Activated T-helper 1 cell treated with anti-CD3 and anti-CD28 coated beads, Interleukin-12 subunit alpha, Interleukin-12 subunit beta, Interleukin-2, Interleukin-4 antibody, amounts not matched to agents 30 ng/mL and 10 ng/mL and 1 ng/mL, durations not matched to agents 14 hours and 24 hours and 36 hours (primary cell): Measurements from ENCODE around the gene TSFM. TPM values are rescaled to one million over a fixed set of nuclear protein-coding genes. Genes with fewer than 3 reads are reported as not detected.
A peak's percentile ranks its signal among the peaks of the same experiment; 100 is the strongest.

Source experiments
- DNase-seq: peaks from one replicate; pipeline ENCODE4 v3.0.0; 2021; ENCODE audit warnings: low spot score
- H3K27ac Mint-ChIP-seq: one replicate; pipeline ENCODE4 v1.8.0; 2021; ENCODE audit warnings: mild to moderate bottlenecking, mixed read lengths
- H3K27me3 Mint-ChIP-seq: one replicate; pipeline ENCODE4 v1.8.0; 2022; ENCODE audit warnings: mild to moderate bottlenecking, moderate library complexity, mixed read lengths; ENCODE audit not compliant: insufficient read depth
- H3K36me3 Mint-ChIP-seq: one replicate; pipeline ENCODE4 v1.8.0; 2021; ENCODE audit warnings: low read depth, mixed read lengths
- H3K4me1 Mint-ChIP-seq: one replicate; pipeline ENCODE4 v1.8.0; 2021; ENCODE audit warnings: low read depth, mixed read lengths
- H3K4me3 Mint-ChIP-seq: one replicate; pipeline ENCODE4 v1.8.0; 2021; ENCODE audit warnings: mild to moderate bottlenecking, moderate library complexity, mixed read lengths
- H3K9me3 Mint-ChIP-seq: one replicate; pipeline ENCODE4 v1.8.0; 2021; ENCODE audit warnings: mixed read lengths
- intact Hi-C: fragments of 100-400 bp; cut with micrococcal nuclease; formaldehyde crosslinking; loops from one replicate; pipeline ENCODE4 v1.15.1; 2024
- total RNA-seq: library from RNA; stranded (reverse); gene quantifications from 2 replicates; pipeline ENCODE4 v1.2.3, GENCODE V29; 2022

Gene TSFM
- total RNA-seq, 1 donor from 2014 or later = 63.5 TPM

DNA sequence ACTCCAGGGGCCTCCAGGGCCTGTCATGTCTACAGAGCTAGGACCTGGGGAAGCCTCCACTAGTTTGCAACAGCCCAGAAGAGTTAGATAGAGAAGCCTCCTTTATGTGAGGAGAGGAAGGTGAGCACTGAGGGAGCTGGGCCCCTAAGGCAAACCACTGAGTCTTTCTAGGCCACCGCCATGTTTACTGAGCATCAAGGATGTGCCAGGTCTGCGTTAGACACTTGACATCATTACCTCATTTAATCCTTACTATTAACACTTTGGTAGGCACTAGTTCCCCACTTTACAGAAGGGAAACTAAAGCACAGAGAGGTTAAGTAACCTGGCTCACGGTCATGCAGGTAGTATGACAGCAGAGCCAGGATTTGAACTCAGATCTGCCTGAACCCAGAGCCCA lies 51.1 kb downstream of the TSFM start:
- H3K4me3 Mint-ChIP-seq = peak overlapping the region; percentile 33

DNA sequence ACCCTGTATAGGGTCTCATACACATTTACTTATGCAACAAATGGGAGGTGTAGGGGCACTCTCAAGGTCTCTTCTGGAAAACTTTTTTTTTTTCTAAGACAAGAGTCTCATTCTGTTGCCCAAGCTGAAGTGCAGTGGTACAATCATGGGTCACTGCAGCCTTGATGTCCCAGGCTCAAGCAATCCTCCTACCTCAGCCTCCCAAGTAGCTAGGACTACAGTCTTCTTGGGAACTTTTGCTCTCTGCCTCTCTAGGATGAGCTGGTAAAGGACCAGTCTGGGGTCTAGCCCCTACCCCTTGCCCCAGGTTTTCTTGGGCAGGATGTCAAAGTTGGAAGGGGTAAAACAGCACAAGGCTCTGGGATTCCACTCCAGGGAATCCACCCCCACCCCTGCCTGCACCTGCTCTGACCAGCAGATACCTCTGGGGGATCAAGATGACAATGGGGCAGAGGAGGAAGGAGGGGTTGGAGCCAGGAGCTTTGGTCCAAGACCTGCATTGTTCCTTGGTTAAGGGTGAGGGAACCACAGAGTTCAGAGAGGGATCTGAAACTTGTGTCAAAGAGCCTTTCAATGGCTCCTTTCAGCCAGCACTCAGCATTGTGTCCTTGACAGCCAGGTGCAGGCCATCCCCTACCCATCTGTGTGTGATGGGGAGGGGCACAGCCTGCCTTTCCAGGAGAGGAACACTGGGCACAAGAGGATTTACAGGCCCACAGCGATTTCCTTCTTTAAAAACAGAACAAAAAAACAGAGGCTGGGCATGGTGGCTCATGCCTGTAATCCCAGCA lies 51.7 kb downstream of the TSFM start:
- Mint-ChIP-seq H3K4me3 (no peak overlapping the region), H3K9me3 (no peaks in the 10 kb centered on the region), H3K27ac (no peak overlapping the region), H3K4me1 (peaks cover 67% of the 10 kb centered on the region), H3K27me3 (no peaks in the 10 kb centered on the region), H3K36me3 (peaks cover 5% of the 10 kb centered on the region)
- no peak for DNase-seq
- intact Hi-C loops = no loop called here

More for the DNA sequence above, 51.1 kb downstream of the TSFM start:
- no peak for DNase-seq
- no peaks in the 10 kb centered on the region for H3K27me3 Mint-ChIP-seq
- peaks cover 7% of the 10 kb centered on the region for H3K36me3 Mint-ChIP-seq
- H3K9me3 Mint-ChIP-seq = no peaks in the 10 kb centered on the region
- peak overlapping the region; percentile 44 for H3K27ac Mint-ChIP-seq
- intact Hi-C loops = no loop called here
- peaks cover 61% of the 10 kb centered on the region for H3K4me1 Mint-ChIP-seq

DNA sequence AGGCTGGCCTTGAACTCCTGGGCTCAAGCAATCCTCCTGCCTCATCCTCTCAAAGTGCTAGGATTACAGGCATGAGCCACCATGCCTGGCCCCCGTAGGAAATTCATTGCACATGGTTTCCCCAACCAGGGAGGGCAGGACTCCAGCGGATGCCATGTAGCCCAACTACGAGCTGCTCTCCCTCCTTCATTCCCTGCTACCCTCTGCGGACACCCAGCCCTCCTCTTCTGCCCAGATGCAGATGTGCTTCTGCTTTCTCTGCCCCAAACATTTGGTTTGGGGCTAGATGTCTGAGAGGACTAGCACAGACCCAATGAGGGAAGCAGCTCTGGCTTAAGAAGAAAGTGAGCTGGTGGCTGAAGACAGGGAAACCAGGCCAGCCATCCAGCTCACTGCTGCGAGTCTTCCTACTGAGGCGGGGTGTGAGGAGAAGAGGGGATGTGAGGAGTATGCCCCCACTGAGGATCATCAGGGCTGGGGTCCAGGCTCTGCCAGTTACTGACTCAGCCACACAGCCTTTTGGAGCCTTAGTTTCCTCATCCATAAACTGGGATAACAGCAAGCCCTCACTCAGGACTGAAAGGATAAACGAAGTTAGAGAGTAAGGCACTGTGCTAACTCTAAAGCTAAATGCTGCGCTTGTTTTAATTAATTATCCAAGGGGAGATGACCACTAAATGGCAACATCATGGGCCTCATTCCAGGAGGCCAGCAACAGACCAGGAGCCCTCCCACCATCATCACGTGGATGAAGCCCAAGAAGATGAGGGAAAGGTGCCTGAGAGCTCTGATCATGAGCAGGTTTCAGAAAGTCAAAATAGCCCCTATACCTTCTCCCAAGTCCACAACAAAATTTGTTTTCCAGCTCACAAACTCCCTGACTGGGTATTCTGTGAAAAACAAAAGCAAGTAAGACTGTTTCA lies 53.0 kb downstream of the TSFM start:
- Mint-ChIP-seq H3K36me3 (peaks cover 5% of the 10 kb centered on the region), H3K4me1 (peaks cover 79% of the 10 kb centered on the region), H3K27me3 (no peaks in the 10 kb centered on the region), H3K9me3 (no peaks in the 10 kb centered on the region), H3K27ac (peak overlapping the region; percentile 87), H3K4me3 (peak overlapping the region; percentile 47)
- DNase-seq = no peak
- intact Hi-C loops = no loop called here

DNA sequence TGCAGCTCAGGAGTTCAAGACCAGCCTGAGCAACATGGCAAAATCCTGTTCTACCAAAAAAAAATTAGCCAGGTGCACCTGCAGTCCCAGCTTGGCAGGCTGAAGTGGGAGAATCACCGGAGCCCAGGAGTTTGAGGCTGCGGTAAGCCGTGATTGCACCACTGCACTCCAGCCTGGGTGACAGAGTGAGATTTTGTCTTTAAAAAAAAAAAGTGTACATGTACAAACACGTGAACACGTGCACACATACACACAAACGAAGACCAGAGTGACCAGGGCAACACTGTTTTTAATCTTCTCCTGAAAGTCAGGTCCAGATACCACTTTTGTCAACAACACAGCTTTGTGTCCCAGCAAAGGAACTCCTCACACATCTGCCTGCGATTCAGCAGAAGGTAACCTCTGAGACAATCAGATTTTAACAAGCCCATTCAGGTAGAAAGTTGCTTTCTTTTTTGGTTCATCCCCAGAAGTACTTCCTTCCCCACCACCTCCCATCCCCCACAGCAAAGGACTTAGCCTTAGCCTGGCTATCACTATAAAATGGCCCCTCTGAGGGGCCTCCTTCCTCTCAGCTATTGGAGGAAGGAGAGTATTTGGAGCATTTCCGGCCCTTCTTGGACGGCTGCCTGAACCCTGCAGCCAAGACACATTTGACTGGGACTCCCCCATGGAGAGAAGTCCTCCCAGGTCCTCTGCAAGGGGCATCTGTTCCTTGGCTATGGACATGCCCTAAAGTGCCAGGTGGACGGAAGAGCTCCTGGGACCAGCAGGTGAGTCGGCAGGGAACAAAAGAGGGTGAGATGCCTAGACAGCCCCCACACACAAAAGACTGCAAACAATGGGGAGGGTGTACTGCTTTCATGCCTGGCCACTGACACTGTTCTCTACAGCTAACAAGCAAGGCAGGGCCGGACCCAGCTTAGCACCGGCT lies 54.1 kb downstream of the TSFM start:
- no peaks in the 10 kb centered on the region for H3K27me3 Mint-ChIP-seq
- peak; percentile 33 for DNase-seq
- H3K9me3 Mint-ChIP-seq = no peaks in the 10 kb centered on the region
- intact Hi-C loops = no loop called here
- H3K27ac Mint-ChIP-seq = peak overlapping the region; percentile 87
- H3K4me1 Mint-ChIP-seq = peaks cover 84% of the 10 kb centered on the region
- H3K4me3 Mint-ChIP-seq = peak overlapping the region; percentile 47
- peaks cover 5% of the 10 kb centered on the region for H3K36me3 Mint-ChIP-seq

DNA sequence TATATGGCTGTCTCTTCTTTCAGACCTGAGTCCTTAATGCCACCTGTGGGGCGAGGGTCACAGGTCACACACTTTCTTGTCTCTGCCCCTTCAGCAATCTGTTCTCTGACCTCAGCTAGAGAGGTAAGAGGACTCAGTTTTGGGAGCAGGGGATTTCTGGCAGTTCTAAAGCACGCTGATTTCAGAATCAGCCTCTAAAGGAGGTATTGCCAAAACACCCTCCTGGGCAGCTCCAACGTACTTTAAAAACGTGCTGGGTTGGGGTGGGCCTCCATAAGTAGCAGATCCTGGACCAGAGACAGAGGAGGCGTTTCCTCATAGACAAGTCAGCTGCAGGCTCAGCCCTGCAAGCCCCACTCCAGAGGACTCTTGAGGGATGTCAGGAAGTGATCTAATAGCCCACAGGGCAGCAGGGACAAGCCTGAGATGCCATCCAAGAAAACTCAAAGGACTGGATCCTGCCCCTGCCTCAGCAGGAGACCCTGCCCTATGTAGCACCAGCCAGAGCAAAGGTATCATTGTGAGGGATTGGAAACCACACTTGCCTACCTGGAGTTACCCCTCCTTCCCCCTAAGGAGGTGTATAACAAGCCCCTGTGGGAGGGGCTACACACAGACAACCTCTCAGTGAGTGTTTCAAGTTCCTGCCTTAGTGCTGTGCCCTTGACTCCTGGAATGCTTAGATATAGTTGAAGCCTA lies 55.4 kb downstream of the TSFM start:
- intact Hi-C loops = loop anchor here (1.0 to 2.0 kb wide), 2 partner anchors 9 to 61 kb away; no protein-coding TSS in a partner anchor
- peak overlapping the region; percentile 42 for H3K4me3 Mint-ChIP-seq
- DNase-seq = no peak
- H3K27ac Mint-ChIP-seq = peak overlapping the region; percentile 85
- H3K27me3 Mint-ChIP-seq = no peaks in the 10 kb centered on the region
- no peaks in the 10 kb centered on the region for H3K9me3 Mint-ChIP-seq
- H3K36me3 Mint-ChIP-seq = peaks cover 10% of the 10 kb centered on the region
- H3K4me1 Mint-ChIP-seq = peaks cover 92% of the 10 kb centered on the region

DNA sequence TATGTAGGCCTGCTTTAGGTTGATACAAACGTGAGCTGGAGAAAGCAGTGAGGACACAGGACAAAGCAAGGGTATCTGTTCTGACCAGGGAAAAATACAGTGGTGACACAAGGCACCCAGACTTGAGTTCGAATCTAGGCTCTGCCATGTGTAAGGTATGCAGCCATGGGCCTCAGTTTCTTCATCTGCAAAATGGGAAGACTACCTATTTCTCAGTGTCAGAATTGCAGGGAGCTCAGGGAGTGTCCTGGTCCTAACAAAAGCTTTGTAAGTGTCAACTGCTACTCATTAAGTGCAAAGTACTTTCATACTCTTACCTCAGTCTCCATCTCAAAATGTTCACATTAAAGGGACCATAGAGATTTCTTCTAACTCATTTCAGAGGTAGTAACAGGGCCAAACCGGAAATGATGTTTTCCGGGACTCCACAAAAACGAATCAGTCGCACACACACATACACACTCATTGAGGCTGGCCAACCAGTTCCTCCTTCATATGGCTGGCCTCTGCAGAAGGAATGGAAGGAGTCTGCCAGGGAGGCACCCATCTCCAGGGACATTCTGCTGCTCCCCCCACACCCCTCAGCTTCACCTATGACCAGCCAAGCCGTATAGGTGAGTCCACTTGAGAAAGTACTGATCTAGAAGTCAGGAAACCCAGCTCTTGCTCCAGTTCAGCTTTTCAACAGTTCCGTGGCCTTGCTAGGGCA lies 56.2 kb downstream of the TSFM start:
- peak overlapping the region; percentile 85 for H3K27ac Mint-ChIP-seq
- peak overlapping the region; percentile 68 for H3K4me3 Mint-ChIP-seq
- H3K27me3 Mint-ChIP-seq = no peaks in the 10 kb centered on the region
- intact Hi-C loops = loop anchor here (1.0 to 2.0 kb wide), 2 partner anchors 9 to 60 kb away; no protein-coding TSS in a partner anchor
- H3K9me3 Mint-ChIP-seq = no peaks in the 10 kb centered on the region
- DNase-seq = peak; percentile 24
- H3K4me1 Mint-ChIP-seq = peaks cover 92% of the 10 kb centered on the region
- peaks cover 8% of the 10 kb centered on the region for H3K36me3 Mint-ChIP-seq

DNA sequence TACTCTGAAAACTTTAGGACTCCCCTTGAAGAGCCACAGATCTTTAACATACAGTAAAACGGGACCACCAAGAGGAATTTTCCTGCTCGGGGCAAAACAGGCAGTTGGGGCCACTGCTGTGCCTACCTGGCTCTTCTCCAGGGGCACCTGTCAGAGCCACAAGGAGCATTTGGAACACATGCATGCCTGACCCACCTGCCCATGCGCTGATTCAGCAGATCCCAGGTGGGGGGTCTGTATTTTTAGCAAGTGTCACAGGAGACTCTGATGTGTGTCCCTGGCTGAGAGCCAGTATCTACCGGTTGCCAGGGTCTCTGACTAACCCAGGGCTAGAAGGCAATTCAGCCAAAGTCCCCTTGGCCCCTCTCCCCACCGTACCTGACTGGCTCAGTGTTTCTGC lies 57.4 kb downstream of the TSFM start:
- Mint-ChIP-seq H3K4me3 (no peak overlapping the region), H3K27me3 (no peaks in the 10 kb centered on the region), H3K36me3 (peaks cover 12% of the 10 kb centered on the region), H3K4me1 (peaks cover 93% of the 10 kb centered on the region), H3K27ac (peak overlapping the region; percentile 85), H3K9me3 (no peaks in the 10 kb centered on the region)
- intact Hi-C loops = loop anchor here (2.0 to 5.0 kb wide), 2 partner anchors 59 to 582 kb away; no protein-coding TSS in a partner anchor
- DNase-seq = no peak

DNA sequence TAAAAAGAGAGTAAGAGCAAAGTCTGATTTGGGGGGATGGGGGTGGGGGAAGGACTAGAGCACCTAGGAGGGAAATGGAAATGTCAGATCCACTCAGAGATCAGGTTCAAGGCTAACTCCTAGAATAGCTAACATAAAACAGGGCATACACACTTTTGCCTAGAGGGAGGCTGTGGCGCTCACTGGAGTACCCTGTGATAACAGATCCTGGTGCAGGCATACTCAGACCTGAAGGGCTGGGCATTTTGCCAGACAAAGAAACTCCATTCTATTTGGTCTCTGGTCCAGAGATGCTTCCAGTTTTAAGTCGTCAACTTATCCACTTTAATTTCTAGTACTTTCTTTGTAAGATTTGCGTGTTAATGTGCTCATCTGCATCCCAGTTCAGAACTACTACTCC lies 58.1 kb downstream of the TSFM start:
- no peaks in the 10 kb centered on the region for H3K27me3 Mint-ChIP-seq

DNA sequence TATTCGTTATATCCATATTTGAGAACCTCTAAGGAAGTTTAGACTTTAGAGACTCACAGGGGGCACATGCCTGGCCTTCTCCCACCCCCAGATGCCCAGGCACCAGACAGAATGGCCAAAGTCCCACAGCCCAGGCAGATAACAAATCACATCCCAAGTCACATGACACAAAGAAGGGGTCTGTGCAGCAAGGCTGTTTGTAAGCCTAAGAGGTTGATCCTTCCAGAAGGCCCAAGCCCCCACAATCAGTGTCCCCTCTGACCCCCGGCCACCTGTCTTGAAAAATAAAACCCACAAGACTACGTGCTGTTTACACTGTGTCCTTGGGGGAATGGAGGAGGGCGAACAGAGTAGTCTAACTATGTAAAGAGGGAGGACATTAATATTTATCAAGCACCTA lies 58.9 kb downstream of the TSFM start:
- DNase-seq = no peak
- intact Hi-C loops = loop anchor here (5.0 kb wide), 1 partner anchor 581 kb away; no protein-coding TSS in a partner anchor
- no peaks in the 10 kb centered on the region for H3K27me3 Mint-ChIP-seq
- peaks cover 12% of the 10 kb centered on the region for H3K36me3 Mint-ChIP-seq
- no peak overlapping the region for H3K4me3 Mint-ChIP-seq
- peaks cover 79% of the 10 kb centered on the region for H3K4me1 Mint-ChIP-seq
- H3K9me3 Mint-ChIP-seq = no peaks in the 10 kb centered on the region
- no peak overlapping the region for H3K27ac Mint-ChIP-seq

More for the DNA sequence above, 58.1 kb downstream of the TSFM start:
- H3K36me3 Mint-ChIP-seq = peaks cover 12% of the 10 kb centered on the region
- H3K9me3 Mint-ChIP-seq = no peaks in the 10 kb centered on the region
- H3K4me1 Mint-ChIP-seq = peaks cover 86% of the 10 kb centered on the region
- intact Hi-C loops = loop anchor here (5.0 kb wide), 1 partner anchor 582 kb away; no protein-coding TSS in a partner anchor
- H3K4me3 Mint-ChIP-seq = no peak overlapping the region
- DNase-seq = no peak
- H3K27ac Mint-ChIP-seq = no peak overlapping the region

DNA sequence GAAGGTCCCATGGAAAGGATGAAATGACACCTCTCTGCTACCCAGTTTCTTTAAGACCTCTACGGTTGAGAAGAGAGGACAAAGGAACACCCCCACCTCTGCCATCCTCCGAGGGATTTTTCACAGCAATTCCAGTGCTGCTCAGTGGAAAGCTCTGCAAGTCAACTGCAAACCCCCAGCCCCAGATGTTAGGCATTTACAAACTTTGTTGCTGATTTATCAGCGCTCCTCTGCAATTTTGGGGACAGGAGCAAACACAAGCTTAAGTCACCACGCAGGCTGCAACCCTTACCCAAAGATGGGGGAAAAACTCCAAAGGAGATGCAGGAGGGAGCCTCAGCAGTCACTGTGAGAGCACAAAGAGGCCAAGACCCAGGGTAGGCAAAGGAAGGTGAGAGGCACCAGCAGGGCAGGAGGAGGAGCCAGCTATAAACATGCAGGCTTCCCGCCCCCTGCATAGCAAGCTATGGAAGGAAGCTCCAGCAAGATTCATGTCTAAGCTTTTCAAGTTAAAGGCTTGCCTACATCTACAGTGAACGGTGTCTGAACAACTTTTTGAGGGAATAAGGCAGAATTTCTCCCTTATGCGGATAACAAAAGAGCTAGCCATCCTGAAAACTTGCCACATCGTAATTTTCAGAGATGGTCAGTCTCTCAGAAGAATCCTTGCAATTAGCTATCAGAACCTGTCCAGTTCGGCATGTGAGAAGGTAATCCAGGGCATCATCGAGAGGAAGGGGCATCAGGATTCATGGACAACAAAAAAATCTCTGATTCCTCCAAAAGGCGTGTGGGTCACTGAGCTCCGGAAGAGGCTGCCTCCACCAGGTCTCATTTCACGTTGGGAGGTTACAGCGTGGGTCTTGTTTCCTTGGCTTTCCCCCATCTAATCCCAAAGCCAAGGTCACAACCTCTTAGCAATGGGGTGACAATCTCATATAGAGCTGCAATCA lies 60.0 kb downstream of the TSFM start:
- intact Hi-C loops = loop anchor here (5.0 kb wide), 1 partner anchor 580 kb away; no protein-coding TSS in a partner anchor
- Mint-ChIP-seq H3K27ac (peak overlapping the region; percentile 1), H3K9me3 (no peaks in the 10 kb centered on the region), H3K27me3 (no peaks in the 10 kb centered on the region), H3K4me3 (peak overlapping the region; percentile 85), H3K4me1 (peaks cover 74% of the 10 kb centered on the region), H3K36me3 (peaks cover 12% of the 10 kb centered on the region)
- DNase-seq = no peak
